ENCODE results near the gene ATP5F1B.

DNA sequence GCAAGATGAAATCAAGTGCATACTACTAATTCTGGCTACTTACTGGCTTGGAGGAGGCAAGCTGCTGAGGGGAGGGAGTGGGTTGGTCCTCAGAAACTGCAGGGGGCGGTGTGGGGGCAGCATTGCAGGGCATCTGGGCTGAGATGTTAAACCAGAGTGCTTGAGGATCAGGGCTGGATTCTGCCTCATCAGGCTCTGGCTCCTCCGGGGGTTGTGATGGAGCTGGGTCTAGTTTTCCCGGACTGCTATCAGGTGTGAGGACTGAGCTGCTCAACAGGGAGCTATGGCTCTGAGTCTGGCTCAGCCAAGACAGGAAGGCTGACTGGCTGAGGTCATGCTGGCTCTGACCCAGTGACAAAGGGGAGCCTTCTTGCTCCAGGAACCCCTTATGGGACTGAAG is 44.3 kb downstream of the ATP5F1B start:
- TF ChIP-seq SIN3A (IDR thresholded peaks at IDR 0.05; ENCODE audit: borderline replicate concordance, insufficient read depth, low read length) (no peak), TAF1 (IDR thresholded peaks at IDR 0.05; ENCODE audit: borderline replicate concordance, insufficient read depth, low read length) (no peak), POLR2AphosphoS5 (IDR thresholded peaks at IDR 0.05; ENCODE audit: low read depth, low read length) (no peak), FOXP2 (optimal IDR thresholded peaks at IDR 0.05; ENCODE audit: borderline replicate concordance, extremely low read depth, extremely low read length, insufficient read depth) (no peak)
- TF ChIP-seq, protein P1, sequence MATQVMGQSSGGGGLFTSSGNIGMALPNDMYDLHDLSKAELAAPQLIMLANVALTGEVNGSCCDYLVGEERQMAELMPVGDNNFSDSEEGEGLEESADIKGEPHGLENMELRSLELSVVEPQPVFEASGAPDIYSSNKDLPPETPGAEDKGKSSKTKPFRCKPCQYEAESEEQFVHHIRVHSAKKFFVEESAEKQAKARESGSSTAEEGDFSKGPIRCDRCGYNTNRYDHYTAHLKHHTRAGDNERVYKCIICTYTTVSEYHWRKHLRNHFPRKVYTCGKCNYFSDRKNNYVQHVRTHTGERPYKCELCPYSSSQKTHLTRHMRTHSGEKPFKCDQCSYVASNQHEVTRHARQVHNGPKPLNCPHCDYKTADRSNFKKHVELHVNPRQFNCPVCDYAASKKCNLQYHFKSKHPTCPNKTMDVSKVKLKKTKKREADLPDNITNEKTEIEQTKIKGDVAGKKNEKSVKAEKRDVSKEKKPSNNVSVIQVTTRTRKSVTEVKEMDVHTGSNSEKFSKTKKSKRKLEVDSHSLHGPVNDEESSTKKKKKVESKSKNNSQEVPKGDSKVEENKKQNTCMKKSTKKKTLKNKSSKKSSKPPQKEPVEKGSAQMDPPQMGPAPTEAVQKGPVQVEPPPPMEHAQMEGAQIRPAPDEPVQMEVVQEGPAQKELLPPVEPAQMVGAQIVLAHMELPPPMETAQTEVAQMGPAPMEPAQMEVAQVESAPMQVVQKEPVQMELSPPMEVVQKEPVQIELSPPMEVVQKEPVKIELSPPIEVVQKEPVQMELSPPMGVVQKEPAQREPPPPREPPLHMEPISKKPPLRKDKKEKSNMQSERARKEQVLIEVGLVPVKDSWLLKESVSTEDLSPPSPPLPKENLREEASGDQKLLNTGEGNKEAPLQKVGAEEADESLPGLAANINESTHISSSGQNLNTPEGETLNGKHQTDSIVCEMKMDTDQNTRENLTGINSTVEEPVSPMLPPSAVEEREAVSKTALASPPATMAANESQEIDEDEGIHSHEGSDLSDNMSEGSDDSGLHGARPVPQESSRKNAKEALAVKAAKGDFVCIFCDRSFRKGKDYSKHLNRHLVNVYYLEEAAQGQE (IDR thresholded peaks at IDR 0.05; ENCODE audit: insufficient read depth in 1 of 2, low read depth in 2 of 2, low read length in 2 of 2), result no peak
